HL-60/S4 treated with phorbol 12-myristate 13-acetate at 8.2 ng/mL for 4 days and 3 days (cell line): ENCODE measurements around the gene KRT38.
"Not testable (repeated sequence)": the region's sequence is repeated elsewhere in the genome, so short reads cannot be mapped to it uniquely, and the experiment has no call there.

Experiments
- in situ Hi-C: fragments of 300-500 bp; cut with MboI; formaldehyde crosslinking; loops from 2 replicates; pipeline ENCODE4 v1.15.0; 2022; ENCODE audit warnings: low sequenced_read_pairs

KRT38 gene

DNA sequence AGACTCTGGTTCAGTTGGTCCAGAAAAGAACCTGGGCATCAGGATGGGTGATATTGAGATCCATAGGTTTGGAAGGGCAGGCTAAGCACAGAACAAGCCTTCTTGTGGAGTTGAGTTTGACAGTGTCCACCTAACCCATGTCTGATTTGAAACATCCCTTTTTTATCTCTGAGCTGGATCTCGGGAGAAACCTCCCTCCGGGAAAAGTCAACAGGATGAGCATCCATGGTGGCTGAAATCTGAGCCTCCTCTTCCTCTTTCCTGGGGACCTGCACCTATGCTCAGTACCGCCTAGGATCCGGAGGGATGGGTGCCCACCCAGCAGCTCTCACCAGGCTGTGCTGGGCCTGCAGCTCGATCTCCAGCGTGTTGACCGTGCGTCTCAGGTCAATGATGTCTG is 23.0 kb upstream of the KRT38 start:
- in situ Hi-C loops: no loop called here

GRCh38 chr17:41462705-41463104 is 21.9 kb upstream of the KRT38 start:
- in situ Hi-C loops: no loop called here

DNA sequence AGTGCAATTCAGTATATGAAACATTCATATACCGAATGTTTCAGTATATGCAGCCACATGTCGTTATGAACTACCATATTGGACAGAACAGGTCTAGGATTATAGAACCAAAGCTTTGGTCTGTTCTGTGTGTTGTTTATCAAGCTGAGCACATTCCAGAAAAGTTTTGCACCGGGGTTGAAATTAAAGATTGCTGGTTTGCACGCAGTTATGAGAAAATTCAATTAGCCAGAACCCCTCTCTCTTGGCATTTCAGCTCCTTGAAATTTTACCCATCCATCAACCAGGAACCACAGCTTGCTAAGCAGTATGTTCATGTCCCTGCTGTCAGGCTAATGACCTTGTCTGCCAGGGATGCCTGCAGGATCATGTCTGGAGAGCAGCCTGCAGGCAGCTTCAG is 16.9 kb upstream of the KRT38 start:
- in situ Hi-C loops: no loop called here

GRCh38 chr17:41456204-41456603 is 15.4 kb upstream of the KRT38 start:
- in situ Hi-C loops: no loop called here

DNA sequence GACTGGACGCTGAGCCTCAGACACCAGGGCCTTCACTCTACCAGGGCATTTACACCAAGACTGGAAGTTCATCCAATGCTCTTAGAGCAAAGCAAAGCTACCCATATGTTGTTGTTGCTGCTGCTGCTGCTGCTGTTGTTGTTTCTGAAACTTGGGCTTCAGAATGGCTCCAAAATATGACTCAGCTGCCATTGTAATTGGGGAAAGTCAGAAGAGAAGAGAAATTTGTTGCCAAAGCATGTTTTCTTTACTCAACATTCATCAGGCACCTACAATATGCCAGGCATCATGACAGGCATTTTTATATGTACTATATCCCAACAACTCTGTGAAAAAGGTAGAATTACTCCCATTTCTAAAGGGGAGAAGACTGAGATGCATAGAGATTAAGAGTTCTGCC is 14.5 kb upstream of the KRT38 start:
- in situ Hi-C loops: no loop called here

- in situ Hi-C loops: no loop called here
Observed at GRCh38 chr17:41453066-41453465, 12.3 kb upstream of the KRT38 start.

DNA sequence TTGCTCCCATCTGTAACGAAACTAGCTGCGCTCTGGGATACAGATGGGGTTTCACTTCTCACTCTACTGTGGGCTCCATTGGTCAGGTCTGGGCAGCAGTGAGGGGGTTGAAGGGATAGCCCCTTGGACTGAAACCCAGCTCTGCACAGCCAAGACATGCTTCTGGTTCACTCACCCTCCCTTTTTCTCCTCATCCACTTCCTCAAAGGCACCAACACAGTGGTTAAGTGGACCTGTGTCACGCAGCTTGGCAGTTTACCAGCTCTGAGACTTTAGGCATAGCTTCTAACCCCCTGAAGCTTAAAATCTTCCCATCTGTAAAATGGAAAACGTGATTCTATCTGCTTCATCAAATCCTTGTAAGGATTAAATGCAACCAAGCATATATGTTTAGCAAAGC is 11.5 kb upstream of the KRT38 start:
- in situ Hi-C loops: no loop called here

- in situ Hi-C loops: no loop called here
Observed at GRCh38 chr17:41451154-41451728, 10.5 kb upstream of the KRT38 start.

DNA sequence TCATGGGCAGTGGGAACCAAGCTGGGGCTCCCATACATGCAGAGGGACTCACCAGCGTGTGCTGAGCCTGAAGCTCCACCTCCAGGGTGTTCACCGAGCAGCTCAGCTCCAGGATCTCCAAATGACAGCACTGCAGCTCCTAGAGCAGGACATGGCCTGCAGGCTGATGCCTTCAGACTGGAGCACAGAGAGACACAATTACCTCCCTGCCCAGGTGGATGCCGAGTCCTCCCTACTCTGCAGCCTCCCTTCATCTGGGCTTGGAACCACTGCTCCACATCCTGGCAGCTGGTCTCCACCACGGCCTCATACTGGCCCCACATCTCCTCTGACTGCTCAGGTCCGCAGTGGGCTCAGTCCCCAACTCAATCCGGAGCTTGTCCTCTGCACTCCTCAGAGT is 8.2 kb upstream of the KRT38 start:
- in situ Hi-C loops: no loop called here

DNA sequence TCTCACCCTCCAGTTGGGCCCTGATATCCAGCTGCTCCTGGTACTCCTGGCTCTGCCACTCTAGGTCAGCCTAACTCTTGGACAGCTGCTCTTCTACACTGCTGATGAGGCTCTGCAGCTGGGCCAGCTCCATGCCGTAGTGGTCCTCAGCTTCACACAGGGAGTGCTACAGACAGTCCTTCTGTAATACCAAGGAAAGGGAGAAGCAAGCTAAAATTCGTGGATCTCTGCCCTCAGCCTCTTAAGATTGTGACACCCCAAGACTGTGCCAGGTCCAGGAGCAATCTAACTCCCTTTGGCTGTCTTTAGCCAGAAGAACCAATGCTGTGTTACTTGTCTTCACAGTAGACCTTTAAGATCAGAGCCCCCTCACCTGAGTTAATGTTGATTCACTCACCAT is 7.7 kb upstream of the KRT38 start:
- in situ Hi-C loops: no loop called here

- in situ Hi-C loops: no loop called here
Observed at GRCh38 chr17:41446806-41447205, 6.0 kb upstream of the KRT38 start.

GRCh38 chr17:41444640-41445039 is 3.9 kb upstream of the KRT38 start:
- in situ Hi-C loops: no loop called here

DNA sequence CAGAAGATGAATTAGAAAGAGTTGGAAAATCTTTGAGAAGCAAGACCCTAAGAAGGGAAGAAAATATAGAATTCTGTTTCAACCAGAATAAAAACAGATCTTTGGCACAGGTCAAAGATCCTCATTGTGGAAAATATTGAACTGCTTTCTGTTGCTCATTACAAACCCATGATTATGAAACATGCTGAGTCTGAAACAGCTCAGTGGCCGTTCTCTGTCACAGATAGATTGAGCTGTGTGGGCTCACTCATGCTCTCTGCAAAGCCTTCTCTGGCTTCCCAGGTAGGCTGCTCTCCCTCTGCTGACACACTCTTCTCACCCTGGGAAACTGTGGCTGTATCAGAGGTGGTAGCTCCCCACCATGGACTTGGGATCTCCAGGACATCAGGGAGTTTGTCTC is 3.4 kb upstream of the KRT38 start:
- in situ Hi-C loops: no loop called here

GRCh38 chr17:41442739-41443138 is 2.0 kb upstream of the KRT38 start:
- in situ Hi-C loops: no loop called here

GRCh38 chr17:41439375-41439774 is 1.4 kb downstream of the KRT38 start:
- in situ Hi-C loops: no loop called here

GRCh38 chr17:41437769-41438168 is 3.0 kb downstream of the KRT38 start:
- in situ Hi-C loops: no loop called here

- in situ Hi-C loops: no loop called here
Observed at GRCh38 chr17:41437254-41437653, 3.5 kb downstream of the KRT38 start.

DNA sequence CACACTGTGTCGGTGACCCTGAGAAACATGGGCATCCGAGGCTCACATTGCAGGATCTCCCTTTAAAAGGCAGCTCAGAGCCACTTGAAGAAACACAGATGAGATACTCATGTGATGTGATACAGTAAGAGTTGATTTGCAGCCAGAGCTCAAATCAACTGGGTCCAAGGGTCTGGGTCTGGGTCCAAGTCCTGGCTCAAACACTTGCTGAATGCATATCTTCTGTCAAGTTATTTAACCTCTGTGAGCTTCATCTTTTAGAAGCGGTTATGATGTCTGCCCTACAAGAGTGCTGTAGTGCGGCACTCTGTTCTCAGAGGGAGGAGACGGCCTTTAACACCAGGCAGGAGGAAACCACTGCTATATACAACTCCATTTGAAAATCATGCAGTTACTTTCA is 6.4 kb downstream of the KRT38 start:
- in situ Hi-C loops: no loop called here

GRCh38 chr17:41434005-41434404 is 6.8 kb downstream of the KRT38 start:
- in situ Hi-C loops: no loop called here

DNA sequence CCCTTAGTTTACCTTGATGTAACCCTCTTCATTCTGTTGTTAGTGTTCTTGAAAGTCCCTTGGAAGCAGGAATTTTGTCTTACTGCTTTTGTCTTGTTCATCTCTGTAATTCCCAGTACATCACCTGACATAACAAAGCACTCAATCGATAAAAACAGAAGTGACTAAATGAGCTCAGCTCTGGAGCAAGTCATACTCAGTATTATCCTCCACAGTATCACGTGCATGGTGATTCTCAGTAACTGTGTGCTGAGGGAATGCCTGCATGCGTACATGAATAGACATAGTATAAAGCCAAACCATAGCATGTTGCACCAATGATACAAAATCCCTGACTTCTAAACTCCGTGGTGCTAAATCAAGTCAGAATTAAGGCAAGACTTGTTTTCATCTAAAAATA is 7.2 kb downstream of the KRT38 start:
- in situ Hi-C loops: no loop called here

- in situ Hi-C loops: not testable (repeated sequence)
Observed at GRCh38 chr17:41430376-41430775, 10.4 kb downstream of the KRT38 start.

DNA sequence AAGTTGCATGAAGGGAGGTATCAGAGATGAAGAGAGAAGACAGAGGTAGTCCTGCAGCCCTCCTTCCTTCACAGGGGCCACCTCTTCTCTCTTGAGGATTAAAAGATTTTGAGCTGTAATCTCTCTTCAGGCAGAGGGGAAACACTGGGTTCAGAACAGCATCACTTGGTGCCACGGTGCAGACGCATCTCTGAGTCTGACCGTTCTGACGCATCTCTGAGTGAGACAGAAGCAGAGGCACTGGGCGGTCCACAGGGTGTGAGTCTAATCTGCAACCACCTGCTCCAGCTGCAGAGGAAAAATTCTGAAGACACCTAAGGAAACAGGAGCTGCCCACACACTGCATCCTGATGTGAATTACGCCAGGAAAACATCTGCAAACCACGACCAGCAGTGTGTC is 11.1 kb downstream of the KRT38 start:
- in situ Hi-C loops: no loop called here

DNA sequence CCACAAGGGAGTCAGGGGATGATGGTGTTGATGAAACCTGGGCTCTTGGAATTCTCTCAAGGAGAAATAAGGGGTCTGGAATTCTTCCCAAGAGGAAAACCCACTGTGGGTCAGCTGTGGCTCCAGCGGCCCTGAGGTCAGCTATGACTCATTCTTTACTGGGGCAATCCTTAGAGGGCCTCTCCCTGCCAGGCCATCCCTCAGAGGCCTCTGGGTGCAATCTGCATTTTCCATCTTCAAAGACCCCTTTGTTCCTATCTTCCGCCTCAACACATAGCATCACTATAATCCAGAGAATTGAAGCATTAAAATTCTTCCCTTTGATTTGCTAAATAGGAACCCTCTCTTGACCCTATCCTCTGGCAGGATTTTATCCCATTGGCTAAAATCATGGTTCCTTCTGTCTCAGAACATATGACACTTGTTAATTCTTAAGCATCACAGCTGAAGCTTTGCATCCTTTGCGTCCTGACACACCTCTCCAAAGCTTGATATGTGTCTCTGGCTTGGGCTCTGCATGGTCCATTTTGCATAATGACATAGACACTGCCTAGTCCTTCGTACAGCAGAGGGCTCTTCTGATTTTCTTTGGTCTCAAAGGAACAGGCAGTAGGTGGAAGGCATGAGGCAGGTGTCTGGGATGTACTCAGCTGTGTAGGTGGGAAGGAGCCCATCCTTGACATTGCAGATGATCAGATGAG is 12.0 kb downstream of the KRT38 start:
- in situ Hi-C loops: no loop called here
